Coronary artery (tissue), 2 donors: ENCODE results near the gene PTRH1.

ENCODE experiments used
- DNase-seq: peaks from one replicate; pipeline ENCODE4 v3.0.0-alpha.2; 2017; ENCODE audit warnings: low spot score
- H3K27ac ChIP-seq, 2 donors: fragments of 200-600 bp; sonication (generic); one replicate each; pipeline ENCODE4 v1.5.1; 2016 to 2019
- H3K4me3 ChIP-seq: fragments of 200-600 bp; sonication (generic); 2 replicates; pipeline ENCODE4 v1.5.1; 2016; ENCODE audit warnings: mild to moderate bottlenecking, moderate library complexity
- TF ChIP-seq, protein P1 (sequence below): fragments of 200-600 bp; sonication (generic); IDR thresholded peaks from one replicate; pipeline ENCODE4 v1.5.1; 2019; ENCODE audit warnings: antibody characterized with exemption

The PTRH1 gene

DNA sequence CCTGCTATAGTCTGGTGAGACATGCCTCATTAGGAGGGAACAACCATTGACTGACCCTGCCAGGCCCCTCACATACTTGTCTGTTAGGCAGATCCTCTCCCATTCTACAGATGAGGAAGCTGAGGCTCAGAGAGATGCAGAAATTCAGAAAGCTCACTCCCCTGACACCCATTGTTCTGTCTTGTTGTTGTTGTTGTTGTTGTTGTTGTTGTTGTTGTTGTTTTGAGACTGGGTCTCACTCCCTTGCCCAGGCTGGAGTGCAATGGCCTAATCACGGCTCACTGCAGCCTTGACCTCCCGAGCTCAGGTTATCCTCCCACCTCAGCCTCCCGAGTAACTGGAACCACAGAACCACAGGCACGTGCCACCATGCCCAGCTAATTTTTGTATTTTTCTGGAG, 21.8 kb downstream of the PTRH1 start:
- TF ChIP-seq, protein P1, sequence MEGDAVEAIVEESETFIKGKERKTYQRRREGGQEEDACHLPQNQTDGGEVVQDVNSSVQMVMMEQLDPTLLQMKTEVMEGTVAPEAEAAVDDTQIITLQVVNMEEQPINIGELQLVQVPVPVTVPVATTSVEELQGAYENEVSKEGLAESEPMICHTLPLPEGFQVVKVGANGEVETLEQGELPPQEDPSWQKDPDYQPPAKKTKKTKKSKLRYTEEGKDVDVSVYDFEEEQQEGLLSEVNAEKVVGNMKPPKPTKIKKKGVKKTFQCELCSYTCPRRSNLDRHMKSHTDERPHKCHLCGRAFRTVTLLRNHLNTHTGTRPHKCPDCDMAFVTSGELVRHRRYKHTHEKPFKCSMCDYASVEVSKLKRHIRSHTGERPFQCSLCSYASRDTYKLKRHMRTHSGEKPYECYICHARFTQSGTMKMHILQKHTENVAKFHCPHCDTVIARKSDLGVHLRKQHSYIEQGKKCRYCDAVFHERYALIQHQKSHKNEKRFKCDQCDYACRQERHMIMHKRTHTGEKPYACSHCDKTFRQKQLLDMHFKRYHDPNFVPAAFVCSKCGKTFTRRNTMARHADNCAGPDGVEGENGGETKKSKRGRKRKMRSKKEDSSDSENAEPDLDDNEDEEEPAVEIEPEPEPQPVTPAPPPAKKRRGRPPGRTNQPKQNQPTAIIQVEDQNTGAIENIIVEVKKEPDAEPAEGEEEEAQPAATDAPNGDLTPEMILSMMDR: no peak
- Histone ChIP-seq H3K27ac (no peak overlapping the region), H3K4me3 (no peak overlapping the region)
- DNase-seq: no peak

DNA sequence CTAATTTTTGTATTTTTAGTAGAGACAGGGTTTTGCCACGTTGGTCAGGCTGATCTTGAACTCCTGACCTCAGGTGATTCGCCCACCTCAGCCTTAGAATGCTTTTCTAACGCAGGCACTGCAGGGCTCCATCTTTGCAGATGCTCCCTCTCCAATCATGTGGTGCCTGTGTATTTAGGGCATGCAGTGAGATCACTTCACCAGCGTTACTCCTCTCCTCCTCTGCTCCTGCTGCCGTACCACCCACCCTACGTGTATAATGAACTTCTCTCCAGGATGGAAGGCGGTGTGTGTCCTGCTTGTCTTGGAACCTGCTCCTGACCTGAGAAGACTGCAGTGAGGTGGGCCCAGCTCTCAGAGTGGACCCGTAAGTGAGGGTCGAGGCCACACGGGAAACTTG, 22.3 kb downstream of the PTRH1 start:
- Histone ChIP-seq H3K27ac (no peak overlapping the region), H3K4me3 (no peak overlapping the region)
- no peak for DNase-seq
- TF ChIP-seq, protein P1: no peak

DNA sequence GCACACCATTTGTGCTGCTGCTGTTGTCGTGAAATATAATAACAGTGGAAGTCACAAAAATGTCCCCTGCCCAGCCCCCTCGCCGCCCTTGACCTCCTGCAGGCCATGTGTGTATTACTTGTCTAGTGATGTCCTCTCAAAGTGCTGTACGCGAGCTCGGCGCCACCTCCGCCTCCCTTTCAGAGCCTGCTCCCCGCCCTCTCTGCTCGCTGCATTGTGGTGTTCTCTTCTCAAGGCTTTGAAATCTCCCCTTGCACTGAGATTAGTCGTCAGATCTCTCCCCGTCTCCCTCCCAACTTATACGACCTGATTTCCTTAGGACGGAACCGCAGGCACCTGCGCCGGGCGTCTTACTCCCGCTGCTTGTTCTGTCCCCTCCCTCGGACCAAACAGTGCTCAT, 23.4 kb downstream of the PTRH1 start:
- no peak for DNase-seq
- TF ChIP-seq, protein P1: no peak
- no peak overlapping the region for H3K4me3 ChIP-seq
- no peak overlapping the region for H3K27ac ChIP-seq

DNA sequence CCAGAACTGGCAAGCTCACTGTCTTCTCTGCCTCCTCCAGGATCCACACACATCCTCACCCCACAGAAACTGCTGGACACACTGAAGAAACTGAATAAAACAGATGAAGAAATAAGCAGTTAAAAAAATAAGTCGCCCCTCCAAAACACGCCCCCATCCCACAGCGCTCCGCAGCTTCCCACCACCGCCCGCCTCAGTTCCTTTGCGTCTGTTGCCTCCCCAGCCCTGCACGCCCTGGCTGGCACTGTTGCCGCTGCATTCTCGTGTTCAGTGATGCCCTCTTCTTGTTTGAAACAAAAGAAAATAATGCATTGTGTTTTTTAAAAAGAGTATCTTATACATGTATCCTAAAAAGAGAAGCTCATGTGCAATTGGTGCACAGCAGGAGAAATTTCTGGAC, 24.7 kb downstream of the PTRH1 start:
- TF ChIP-seq, protein P1: no peak
- H3K27ac ChIP-seq: no peak overlapping the region
- no peak for DNase-seq
- H3K4me3 ChIP-seq: no peak overlapping the region

DNA sequence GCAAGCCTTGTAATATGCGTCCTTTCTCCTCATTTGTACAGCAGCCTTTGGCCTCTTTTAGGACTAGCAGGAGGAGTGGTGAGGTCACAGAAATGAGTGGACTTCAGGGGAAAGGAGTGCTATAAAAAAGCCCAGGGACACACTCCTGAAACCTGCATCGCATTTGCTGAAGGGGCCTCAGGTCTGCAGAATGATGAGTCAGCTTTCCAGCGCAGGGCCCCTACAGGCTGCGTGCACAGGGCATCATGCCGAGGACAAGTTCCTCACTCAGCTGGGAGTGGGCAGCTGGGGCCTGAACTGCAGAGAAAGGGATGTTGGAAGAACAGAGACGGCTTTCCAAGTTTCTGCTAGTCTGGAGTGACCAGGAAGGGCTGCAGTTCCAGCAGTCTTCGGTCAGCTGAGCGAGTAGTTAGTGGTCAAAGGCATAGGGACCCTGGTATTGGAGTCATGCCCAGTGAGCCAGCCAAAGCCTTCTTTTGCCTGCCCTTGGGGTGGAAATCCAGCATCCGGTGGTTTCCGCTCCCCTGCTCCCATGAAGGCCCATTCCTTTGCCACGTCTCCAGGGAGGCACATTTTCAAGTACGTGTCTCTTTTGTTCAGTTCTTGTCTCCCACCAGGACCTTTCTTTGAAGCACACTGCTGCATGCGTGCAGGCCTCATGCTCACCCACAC, 26.0 kb downstream of the PTRH1 start:
- TF ChIP-seq, protein P1: no peak
- DNase-seq: no peak
- no peak overlapping the region for H3K4me3 ChIP-seq
- no peak overlapping the region for H3K27ac ChIP-seq

DNA sequence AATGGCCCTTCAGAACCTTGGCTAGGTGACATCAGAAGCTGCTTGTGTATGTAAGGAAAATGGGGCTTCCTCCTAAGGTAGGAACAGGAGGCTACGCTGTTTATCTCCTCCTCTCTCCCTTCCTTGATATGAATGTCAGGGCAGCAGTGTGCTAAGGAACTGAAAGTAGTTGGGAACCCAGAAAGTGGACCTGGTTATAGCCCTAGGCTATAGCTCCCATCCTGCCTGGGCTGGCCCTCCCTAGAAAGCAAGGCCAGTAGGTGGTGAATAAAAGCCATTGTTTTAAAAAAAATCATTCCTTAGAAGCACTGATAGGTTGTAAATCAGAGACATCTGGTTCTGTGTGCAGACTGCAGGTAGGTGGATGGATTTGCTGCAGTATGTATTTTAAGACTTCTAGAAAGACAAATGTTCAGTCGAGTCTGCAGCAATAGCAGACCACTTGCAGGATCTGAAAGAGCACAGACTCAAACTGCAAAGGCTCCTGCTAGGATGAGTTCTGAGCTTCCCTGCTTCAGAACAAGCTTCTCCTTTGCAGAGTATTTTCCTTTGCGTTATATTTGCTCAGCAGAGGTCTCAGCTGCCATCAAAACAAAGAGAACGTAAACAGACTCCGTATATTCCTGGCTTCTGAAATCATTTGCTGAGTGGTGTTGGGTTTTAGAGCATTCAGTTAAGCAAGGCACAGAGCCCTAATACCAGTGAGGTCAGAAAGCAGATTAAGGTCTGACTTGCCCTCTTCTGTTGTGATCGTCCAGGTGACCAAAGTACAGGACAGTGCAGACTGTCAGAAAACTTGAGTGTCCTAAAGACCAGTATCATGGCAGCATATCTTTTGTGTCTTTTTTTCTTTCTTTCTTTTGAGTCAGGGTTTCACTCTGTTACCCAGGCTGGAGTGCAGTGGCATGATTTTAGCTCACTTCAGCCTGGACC, 28.7 kb downstream of the PTRH1 start:
- TF ChIP-seq, protein P1: no peak
- DNase-seq: no peak
- Histone ChIP-seq H3K4me3 (no peak overlapping the region), H3K27ac (no peak overlapping the region)

DNA sequence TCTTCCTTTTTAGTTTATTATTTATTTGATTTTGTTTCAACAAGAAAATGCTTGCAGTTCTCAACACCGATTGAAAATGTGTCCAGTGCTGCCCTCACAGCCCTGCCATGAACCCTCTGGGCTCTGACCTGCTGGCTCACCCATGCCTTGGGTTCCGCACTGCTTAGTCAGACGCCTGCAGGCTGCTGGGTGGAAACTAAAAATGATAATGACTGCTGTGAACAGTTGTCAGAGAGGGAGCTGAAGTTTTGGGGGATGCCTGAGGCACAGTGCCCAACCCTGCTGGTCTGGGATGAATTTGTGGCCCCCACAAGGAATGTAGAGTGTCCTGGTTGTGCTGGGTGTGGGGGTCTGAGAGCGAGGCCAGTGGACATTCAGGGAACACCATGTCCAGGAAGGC, 30.9 kb downstream of the PTRH1 start:
- no peak for DNase-seq
- TF ChIP-seq, protein P1: no peak
- Histone ChIP-seq H3K4me3 (no peak overlapping the region), H3K27ac (no peak overlapping the region)
